ENCODE measurements around the gene BTK.
"Not testable (repeated sequence)": the region's sequence is repeated elsewhere in the genome, so short reads cannot be mapped to it uniquely, and the experiment has no call there.

BTK gene

DNA sequence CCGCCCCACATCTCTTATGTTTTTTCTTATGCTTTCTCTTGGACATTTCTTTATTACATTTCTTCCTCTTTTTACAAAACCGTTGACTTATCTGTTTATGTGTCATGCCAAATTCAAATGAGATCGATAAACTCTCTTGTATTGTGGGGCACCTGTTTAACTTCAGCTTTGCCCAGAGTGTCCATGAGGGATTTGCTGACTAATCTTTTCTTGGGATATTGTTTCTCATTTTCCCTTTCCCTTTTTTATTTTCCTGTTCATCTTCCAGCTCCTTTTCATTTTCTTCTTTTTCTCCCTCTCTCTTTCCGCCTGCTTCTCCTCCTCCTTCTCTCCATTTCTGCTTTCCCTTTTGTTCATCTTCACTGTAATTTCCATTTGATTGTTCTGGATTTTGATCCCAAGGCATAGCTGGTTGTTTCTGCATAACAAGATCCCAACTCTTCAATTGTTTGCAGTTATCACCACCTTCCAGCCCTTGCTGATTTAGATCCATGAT is 48.2 kb downstream of the BTK start:
- no peak overlapping the region for H3K4me3 ChIP-seq (ENCODE audit: insufficient read depth, low read length, poor library complexity, severe bottlenecking)
- no peak overlapping the region for H2AFZ ChIP-seq (ENCODE audit: low read depth, low read length, severe bottlenecking)
- no peaks in the 10 kb centered on the region for H3K79me2 ChIP-seq (ENCODE audit: insufficient read depth, low read length)
- H3K9me3 ChIP-seq (ENCODE audit: insufficient read depth, low read length) = no peaks in the 10 kb centered on the region
- H3K27me3 ChIP-seq (ENCODE audit: low read length) = no peaks in the 10 kb centered on the region
- H4K20me1 ChIP-seq (ENCODE audit: low read depth, low read length) = no peaks in the 10 kb centered on the region
- no peaks in the 10 kb centered on the region for H3K36me3 ChIP-seq (ENCODE audit: low read length)
- no peaks in the 10 kb centered on the region; the same call in 1 of the 2 replicates for H3F3A ChIP-seq (ENCODE audit: insufficient read depth)
- no peak overlapping the region for H3K4me2 ChIP-seq (ENCODE audit: low read depth, low read length, poor library complexity, severe bottlenecking)
- H3K9me2 ChIP-seq (replicated peaks; ENCODE audit: insufficient read depth, low read length) = no peaks in the 10 kb centered on the region
- TF ChIP-seq, protein P1, sequence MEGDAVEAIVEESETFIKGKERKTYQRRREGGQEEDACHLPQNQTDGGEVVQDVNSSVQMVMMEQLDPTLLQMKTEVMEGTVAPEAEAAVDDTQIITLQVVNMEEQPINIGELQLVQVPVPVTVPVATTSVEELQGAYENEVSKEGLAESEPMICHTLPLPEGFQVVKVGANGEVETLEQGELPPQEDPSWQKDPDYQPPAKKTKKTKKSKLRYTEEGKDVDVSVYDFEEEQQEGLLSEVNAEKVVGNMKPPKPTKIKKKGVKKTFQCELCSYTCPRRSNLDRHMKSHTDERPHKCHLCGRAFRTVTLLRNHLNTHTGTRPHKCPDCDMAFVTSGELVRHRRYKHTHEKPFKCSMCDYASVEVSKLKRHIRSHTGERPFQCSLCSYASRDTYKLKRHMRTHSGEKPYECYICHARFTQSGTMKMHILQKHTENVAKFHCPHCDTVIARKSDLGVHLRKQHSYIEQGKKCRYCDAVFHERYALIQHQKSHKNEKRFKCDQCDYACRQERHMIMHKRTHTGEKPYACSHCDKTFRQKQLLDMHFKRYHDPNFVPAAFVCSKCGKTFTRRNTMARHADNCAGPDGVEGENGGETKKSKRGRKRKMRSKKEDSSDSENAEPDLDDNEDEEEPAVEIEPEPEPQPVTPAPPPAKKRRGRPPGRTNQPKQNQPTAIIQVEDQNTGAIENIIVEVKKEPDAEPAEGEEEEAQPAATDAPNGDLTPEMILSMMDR (IDR thresholded peaks at IDR 0.05; ENCODE audit: insufficient read depth, low read length, poor library complexity, severe bottlenecking) = no peak
- no peak for TF ChIP-seq EZH2phosphoT487 (conservative IDR thresholded peaks at IDR 0.05; ENCODE audit: low read length)
- H3K9ac ChIP-seq (ENCODE audit: low read length) = no peak overlapping the region
- no peak overlapping the region for H3K27ac ChIP-seq (ENCODE audit: low read depth, low read length)

DNA sequence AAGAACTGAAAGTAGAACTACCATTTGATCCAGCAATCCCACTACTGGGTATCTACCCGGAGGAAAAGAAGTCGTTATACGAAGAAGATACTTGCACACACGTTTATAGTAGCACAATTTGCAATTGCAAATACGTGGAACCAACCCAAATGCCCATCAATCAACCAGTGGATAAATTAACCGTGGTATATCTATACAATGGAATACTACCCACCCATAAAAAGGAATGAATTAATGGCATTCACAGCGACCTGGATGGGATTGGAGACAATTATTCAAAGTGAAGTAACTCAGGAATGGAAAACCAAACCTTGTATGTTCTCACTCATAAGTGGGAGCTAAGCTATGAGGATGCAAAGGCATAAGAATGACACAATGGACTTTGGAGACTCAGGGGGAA is 51.7 kb downstream of the BTK start:
- H3K27ac ChIP-seq (ENCODE audit: low read depth, low read length); H3K9me3 ChIP-seq (ENCODE audit: insufficient read depth, low read length); H3K4me3 ChIP-seq (ENCODE audit: insufficient read depth, low read length, poor library complexity, severe bottlenecking); H3K9ac ChIP-seq (ENCODE audit: low read length); H3K36me3 ChIP-seq (ENCODE audit: low read length); H3K79me2 ChIP-seq (ENCODE audit: insufficient read depth, low read length); H3F3A ChIP-seq (ENCODE audit: insufficient read depth); H3K27me3 ChIP-seq (ENCODE audit: low read length); H3K9me2 ChIP-seq (replicated peaks; ENCODE audit: insufficient read depth, low read length); H4K20me1 ChIP-seq (ENCODE audit: low read depth, low read length); H3K4me2 ChIP-seq (ENCODE audit: low read depth, low read length, poor library complexity, severe bottlenecking); H2AFZ ChIP-seq (ENCODE audit: low read depth, low read length, severe bottlenecking): not testable (repeated sequence)

DNA sequence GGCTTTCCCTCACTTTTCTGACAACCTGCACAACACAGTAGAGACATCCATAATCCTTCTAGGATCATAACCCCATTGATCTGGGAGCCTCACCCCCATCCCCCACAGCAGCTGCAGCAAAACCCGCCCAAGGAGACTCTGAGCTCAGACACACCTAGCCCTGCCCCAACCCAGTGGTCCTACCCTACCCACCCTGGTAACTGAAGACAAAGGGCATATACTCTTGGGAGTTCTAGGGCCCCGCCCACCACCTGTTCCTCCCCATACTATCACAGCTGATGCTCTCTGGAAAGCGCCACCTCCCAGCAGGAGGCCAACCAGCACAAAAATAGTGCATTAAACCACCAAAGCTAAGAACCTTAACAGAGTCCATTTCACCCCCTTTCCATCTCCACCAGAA is 59.4 kb downstream of the BTK start:
- not testable (repeated sequence) for H3F3A ChIP-seq (ENCODE audit: insufficient read depth); H3K36me3 ChIP-seq (ENCODE audit: low read length); H3K4me2 ChIP-seq (ENCODE audit: low read depth, low read length, poor library complexity, severe bottlenecking); H3K9ac ChIP-seq (ENCODE audit: low read length); H3K9me3 ChIP-seq (ENCODE audit: insufficient read depth, low read length); H3K27me3 ChIP-seq (ENCODE audit: low read length); H2AFZ ChIP-seq (ENCODE audit: low read depth, low read length, severe bottlenecking); H3K4me3 ChIP-seq (ENCODE audit: insufficient read depth, low read length, poor library complexity, severe bottlenecking); H3K79me2 ChIP-seq (ENCODE audit: insufficient read depth, low read length); H4K20me1 ChIP-seq (ENCODE audit: low read depth, low read length); H3K9me2 ChIP-seq (replicated peaks; ENCODE audit: insufficient read depth, low read length); H3K27ac ChIP-seq (ENCODE audit: low read depth, low read length)

DNA sequence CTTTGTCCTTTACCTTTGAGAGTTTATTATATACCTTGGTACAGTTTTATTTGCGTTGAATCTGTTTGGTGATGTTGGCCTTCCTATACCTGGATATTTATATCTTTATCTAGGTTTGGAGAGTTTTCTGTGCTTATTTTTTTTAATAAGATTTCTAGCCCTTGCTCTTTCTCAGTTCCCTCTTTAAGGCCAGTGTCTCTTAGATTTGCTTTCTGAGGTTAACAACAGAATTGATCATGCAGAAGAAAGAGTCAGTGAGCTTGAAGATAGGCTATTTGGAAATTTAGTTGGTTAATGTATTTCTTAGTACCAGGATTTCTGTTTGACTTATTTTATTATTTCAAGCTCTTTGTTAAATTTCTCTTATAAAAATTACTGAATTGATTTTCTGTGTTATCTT is 82.2 kb downstream of the BTK start:
- Histone ChIP-seq H3K9ac (ENCODE audit: low read length) (no peak overlapping the region), H3K36me3 (ENCODE audit: low read length) (no peaks in the 10 kb centered on the region), H3K9me2 (replicated peaks; ENCODE audit: insufficient read depth, low read length) (no peaks in the 10 kb centered on the region), H3K79me2 (ENCODE audit: insufficient read depth, low read length) (no peaks in the 10 kb centered on the region), H3F3A (ENCODE audit: insufficient read depth) (no peaks in the 10 kb centered on the region), H3K4me2 (ENCODE audit: low read depth, low read length, poor library complexity, severe bottlenecking) (no peak overlapping the region), H4K20me1 (ENCODE audit: low read depth, low read length) (no peaks in the 10 kb centered on the region), H3K27ac (ENCODE audit: low read depth, low read length) (no peak overlapping the region), H2AFZ (ENCODE audit: low read depth, low read length, severe bottlenecking) (no peak overlapping the region), H3K27me3 (ENCODE audit: low read length) (no peaks in the 10 kb centered on the region), H3K4me3 (ENCODE audit: insufficient read depth, low read length, poor library complexity, severe bottlenecking) (no peak overlapping the region), H3K9me3 (ENCODE audit: insufficient read depth, low read length) (no peaks in the 10 kb centered on the region)
- no peak for TF ChIP-seq EZH2phosphoT487 (conservative IDR thresholded peaks at IDR 0.05; ENCODE audit: low read length)
- TF ChIP-seq, protein P1 (IDR thresholded peaks at IDR 0.05; ENCODE audit: insufficient read depth, low read length, poor library complexity, severe bottlenecking) = no peak

All from SU-DHL-6 (cell line).